IPS-18a (cell line): Measurements from ENCODE around the gene KLF3.

ENCODE experiments used
- H3K27ac ChIP-seq: one replicate; pipeline ENCODE4 v1.5.1; 2013; ENCODE audit warnings: low read length
- H3K27me3 ChIP-seq: one replicate; pipeline ENCODE4 v1.6.1; 2013; ENCODE audit warnings: mild to moderate bottlenecking, low read length; ENCODE audit not compliant: control insufficient read depth, insufficient read depth
- H3K36me3 ChIP-seq: one replicate; pipeline ENCODE4 v1.6.1; 2013; ENCODE audit warnings: low read depth, low read length; ENCODE audit not compliant: control insufficient read depth
- H3K4me1 ChIP-seq: one replicate; pipeline ENCODE4 v1.6.1; 2013; ENCODE audit warnings: low read depth, low read length; ENCODE audit not compliant: control insufficient read depth
- H3K4me3 ChIP-seq: one replicate; pipeline ENCODE4 v1.5.1; 2013; ENCODE audit warnings: low read length
- H3K9ac ChIP-seq: one replicate; pipeline ENCODE4 v1.6.1; 2013; ENCODE audit warnings: mild to moderate bottlenecking, low read length, moderate library complexity
- H3K9me3 ChIP-seq: one replicate; pipeline ENCODE4 v1.6.1; 2013; ENCODE audit warnings: low read depth, low read length; ENCODE audit not compliant: control insufficient read depth

Gene KLF3

DNA sequence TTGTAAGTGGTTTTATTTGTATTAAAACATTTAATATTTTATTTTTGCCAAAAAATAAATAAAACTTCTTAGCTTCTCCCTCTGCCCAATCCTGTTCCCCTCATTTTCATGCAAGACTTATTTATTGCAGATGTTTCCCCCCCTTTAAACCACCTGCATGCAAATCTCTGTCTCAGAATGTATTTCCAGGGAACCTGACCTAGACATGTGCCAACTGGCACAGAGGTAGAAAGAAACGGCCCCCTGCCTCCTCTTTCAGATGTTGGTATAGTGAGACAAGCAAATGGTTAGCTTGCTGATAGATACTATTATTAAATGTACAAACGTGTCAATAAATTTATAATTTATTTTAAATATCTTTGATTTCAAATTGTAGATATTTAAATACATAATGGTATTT, 47.1 kb downstream of the KLF3 start:
- Histone ChIP-seq H3K4me1 (no peaks in the 10 kb centered on the region), H3K27ac (no peak overlapping the region), H3K27me3 (no peaks in the 10 kb centered on the region), H3K4me3 (no peak overlapping the region), H3K9ac (no peak overlapping the region), H3K9me3 (no peaks in the 10 kb centered on the region), H3K36me3 (no peaks in the 10 kb centered on the region)

DNA sequence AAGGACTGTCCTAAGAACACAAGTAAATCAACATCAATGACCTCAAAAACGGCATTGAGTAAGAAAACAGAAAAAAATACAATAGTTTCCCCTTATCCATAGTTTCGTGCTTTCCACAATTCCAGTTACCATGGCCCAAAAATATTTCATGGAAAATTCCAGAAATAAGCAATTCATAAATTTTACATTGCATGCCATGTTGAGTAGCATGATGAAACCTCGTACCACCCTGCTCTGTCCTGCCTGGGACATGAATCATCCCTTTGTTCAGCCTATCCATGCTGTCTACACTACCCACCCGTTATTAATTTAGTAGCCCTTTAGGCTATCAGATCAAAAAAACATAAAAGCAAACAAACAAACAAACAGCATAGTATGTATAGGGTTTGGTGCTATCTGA, 51.1 kb downstream of the KLF3 start:
- Histone ChIP-seq H3K9ac (no peak overlapping the region), H3K4me3 (no peak overlapping the region), H3K36me3 (no peaks in the 10 kb centered on the region), H3K27ac (no peak overlapping the region), H3K9me3 (no peaks in the 10 kb centered on the region), H3K4me1 (no peaks in the 10 kb centered on the region), H3K27me3 (no peaks in the 10 kb centered on the region)

GRCh38 chr4:38716256-38716655, 52.3 kb downstream of the KLF3 start:
- Histone ChIP-seq H3K9me3 (no peaks in the 10 kb centered on the region), H3K36me3 (no peaks in the 10 kb centered on the region), H3K27ac (no peak overlapping the region), H3K4me3 (no peak overlapping the region), H3K4me1 (no peaks in the 10 kb centered on the region), H3K27me3 (no peaks in the 10 kb centered on the region), H3K9ac (no peak overlapping the region)

DNA sequence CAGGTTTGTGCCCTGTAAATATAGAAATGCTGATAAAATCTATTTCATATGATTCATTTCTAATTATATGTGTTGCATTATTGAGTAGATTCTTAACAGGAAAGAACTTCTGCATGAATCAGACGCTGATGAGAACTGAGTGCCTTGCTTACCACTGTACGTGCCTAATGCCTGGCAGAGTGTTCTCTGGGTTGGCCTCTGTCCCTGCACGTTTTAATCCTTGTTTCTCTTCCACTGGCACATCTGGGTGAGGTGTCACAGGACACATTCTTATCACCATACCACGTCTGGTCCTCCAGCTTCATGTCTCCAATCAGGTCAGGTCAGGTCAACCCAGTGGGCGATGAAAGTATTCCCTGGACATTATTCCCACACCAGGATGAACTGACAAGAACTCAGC, 53.6 kb downstream of the KLF3 start:
- no peak overlapping the region for H3K4me3 ChIP-seq
- no peaks in the 10 kb centered on the region for H3K4me1 ChIP-seq
- no peaks in the 10 kb centered on the region for H3K36me3 ChIP-seq
- H3K27me3 ChIP-seq: no peaks in the 10 kb centered on the region
- no peaks in the 10 kb centered on the region for H3K9me3 ChIP-seq
- no peak overlapping the region for H3K27ac ChIP-seq
- H3K9ac ChIP-seq: no peak overlapping the region

GRCh38 chr4:38723114-38723513, 59.1 kb downstream of the KLF3 start:
- no peak overlapping the region for H3K27ac ChIP-seq
- no peak overlapping the region for H3K4me3 ChIP-seq
- H3K36me3 ChIP-seq: no peaks in the 10 kb centered on the region
- H3K9me3 ChIP-seq: no peaks in the 10 kb centered on the region
- H3K9ac ChIP-seq: no peak overlapping the region
- H3K27me3 ChIP-seq: no peaks in the 10 kb centered on the region
- H3K4me1 ChIP-seq: no peaks in the 10 kb centered on the region

GRCh38 chr4:38723726-38724474, 59.9 kb downstream of the KLF3 start:
- no peak overlapping the region for H3K27ac ChIP-seq
- H3K4me1 ChIP-seq: peaks cover 6% of the 10 kb centered on the region
- H3K4me3 ChIP-seq: no peak overlapping the region
- no peaks in the 10 kb centered on the region for H3K36me3 ChIP-seq
- no peaks in the 10 kb centered on the region for H3K9me3 ChIP-seq
- H3K9ac ChIP-seq: no peak overlapping the region
- H3K27me3 ChIP-seq: no peaks in the 10 kb centered on the region

DNA sequence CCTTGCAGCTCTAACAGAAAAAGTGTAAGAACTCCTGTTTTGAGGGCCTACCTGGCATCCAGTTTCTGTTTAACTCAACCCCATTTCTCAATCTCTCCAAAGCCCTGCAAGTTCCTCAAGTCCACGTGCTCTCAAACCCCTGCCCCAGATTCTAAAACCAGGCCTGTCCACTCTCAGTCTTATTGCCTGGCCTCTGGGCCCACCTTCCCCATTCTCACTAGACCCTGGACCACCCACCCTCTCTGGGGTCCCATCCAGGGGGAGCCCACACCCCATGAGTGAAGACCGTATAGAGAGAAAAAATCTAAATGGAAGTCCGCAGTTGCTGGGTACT, 60.4 kb downstream of the KLF3 start:
- H3K4me1 ChIP-seq: peaks cover 8% of the 10 kb centered on the region
- no peak overlapping the region for H3K9ac ChIP-seq
- no peak overlapping the region for H3K27ac ChIP-seq
- H3K36me3 ChIP-seq: no peaks in the 10 kb centered on the region
- H3K4me3 ChIP-seq: no peak overlapping the region
- no peaks in the 10 kb centered on the region for H3K27me3 ChIP-seq
- no peaks in the 10 kb centered on the region for H3K9me3 ChIP-seq

- H3K27me3 ChIP-seq: no peaks in the 10 kb centered on the region
- no peaks in the 10 kb centered on the region for H3K9me3 ChIP-seq
- no peak overlapping the region for H3K4me3 ChIP-seq
- no peak overlapping the region for H3K9ac ChIP-seq
- H3K36me3 ChIP-seq: no peaks in the 10 kb centered on the region
- H3K4me1 ChIP-seq: peaks cover 8% of the 10 kb centered on the region
- H3K27ac ChIP-seq: no peak overlapping the region
These were observed 64.7 kb downstream of the KLF3 start for GRCh38 chr4:38728631-38729141.

DNA sequence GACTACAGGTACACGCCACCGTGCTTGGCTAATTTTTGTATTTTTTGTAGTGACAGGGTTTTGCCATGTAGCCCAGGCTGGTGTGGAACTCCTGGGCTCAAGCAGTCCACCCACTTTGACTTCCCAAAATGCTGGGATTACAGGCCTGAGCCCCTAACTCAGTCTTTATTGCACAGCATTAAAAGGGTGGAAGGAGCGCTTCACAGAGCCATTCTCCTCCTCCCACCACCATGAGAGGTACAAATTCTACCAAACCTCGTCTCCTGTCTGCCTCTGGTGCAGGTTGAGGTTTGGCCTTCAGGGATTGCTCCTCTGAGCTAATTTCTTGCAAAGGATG, 66.5 kb downstream of the KLF3 start:
- Histone ChIP-seq H3K9ac (no peak overlapping the region), H3K9me3 (no peaks in the 10 kb centered on the region), H3K36me3 (no peaks in the 10 kb centered on the region)

DNA sequence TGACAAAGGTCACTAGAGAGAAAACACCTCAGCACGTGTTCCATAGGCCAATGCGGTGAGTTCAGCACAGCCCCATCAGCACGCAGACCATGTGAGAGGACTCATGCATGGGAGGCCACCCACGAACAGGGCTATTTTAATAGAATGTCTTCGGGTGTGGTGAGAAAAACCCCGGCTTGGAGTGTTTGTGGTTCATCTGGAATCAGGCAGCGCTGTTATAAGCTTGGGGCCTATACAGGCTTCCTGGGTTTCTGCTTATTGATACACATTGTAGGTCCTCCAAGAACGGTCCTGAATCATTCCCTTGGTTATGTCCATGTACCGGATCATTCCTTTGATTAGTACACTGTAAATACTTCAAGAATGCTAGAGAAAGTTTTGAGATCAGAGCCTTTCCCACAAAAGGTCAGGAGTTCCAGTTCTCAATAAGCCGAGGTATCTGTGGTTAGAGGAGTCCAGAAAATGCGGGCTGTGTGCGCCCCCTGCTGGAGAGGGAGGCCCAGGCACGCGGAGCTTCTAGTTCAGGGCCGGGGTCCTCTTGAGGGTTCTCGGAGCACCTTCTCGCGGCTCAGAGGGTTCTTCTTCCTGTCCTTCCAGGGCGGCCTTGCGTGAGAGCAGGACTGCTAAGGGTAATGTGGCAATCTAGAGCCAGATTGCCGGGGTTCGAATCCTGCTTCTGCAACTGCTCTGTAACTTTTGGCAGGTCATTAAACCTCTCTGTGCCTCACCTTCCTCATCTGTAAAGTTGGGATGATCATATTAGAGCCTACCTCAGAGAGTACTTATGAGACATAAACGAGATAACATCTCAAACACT, 67.0 kb downstream of the KLF3 start:
- no peak overlapping the region for H3K27ac ChIP-seq
- peaks cover 8% of the 10 kb centered on the region for H3K4me1 ChIP-seq
- H3K4me3 ChIP-seq: no peak overlapping the region
- no peaks in the 10 kb centered on the region for H3K36me3 ChIP-seq
- no peaks in the 10 kb centered on the region for H3K9me3 ChIP-seq
- H3K27me3 ChIP-seq: no peaks in the 10 kb centered on the region
- H3K9ac ChIP-seq: no peak overlapping the region

More for the DNA sequence above, 66.5 kb downstream of the KLF3 start:
- Histone ChIP-seq H3K27me3 (no peaks in the 10 kb centered on the region), H3K27ac (no peak overlapping the region), H3K4me3 (no peak overlapping the region), H3K4me1 (peaks cover 8% of the 10 kb centered on the region)

DNA sequence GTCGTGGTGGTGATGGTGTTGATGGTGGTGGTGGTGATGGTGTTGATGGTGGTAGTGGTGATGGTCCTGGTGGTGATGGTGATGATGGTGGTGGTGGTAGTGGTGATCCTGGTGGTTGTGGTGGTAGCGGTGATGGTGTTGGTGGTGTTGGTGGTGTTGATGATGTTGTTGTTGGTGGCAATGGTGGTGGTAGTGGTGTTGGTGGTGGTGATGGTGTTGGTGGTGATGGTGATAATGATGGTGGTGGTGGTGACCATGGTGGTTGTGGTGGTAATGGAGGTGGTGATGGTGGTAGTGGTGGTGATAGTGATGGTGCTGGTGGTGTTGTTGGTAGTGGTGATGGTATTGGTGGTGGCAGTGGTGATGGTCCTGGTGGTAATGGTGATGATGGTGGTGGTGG, 69.7 kb downstream of the KLF3 start:
- Histone ChIP-seq H3K9ac (no peak overlapping the region), H3K27ac (no peak overlapping the region), H3K36me3 (no peaks in the 10 kb centered on the region), H3K27me3 (no peaks in the 10 kb centered on the region), H3K9me3 (no peaks in the 10 kb centered on the region), H3K4me3 (no peak overlapping the region), H3K4me1 (peaks cover 5% of the 10 kb centered on the region)

DNA sequence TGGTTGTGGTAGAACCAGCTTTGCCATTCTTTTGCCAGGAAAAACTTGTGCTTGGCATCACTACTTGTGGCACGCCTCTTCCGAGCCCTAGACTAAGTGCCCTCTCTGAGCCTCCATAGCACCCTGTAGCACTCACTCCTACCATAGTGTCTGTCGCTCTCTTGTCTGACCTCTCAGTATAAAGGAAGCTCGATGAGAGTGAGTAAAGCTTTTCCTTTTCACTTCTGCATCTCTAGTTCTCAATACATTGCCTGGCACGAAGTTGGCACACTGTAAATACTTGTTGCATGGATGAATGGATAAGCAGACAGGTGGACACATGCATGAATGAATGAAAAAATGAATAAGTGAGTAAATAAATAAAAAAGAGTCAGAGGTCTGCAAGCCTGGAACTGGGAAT, 70.4 kb downstream of the KLF3 start:
- H3K4me3 ChIP-seq: no peak overlapping the region
- no peaks in the 10 kb centered on the region for H3K27me3 ChIP-seq
- no peaks in the 10 kb centered on the region for H3K9me3 ChIP-seq
- no peak overlapping the region for H3K27ac ChIP-seq
- no peaks in the 10 kb centered on the region for H3K4me1 ChIP-seq
- H3K36me3 ChIP-seq: no peaks in the 10 kb centered on the region
- no peak overlapping the region for H3K9ac ChIP-seq
